Stomach (tissue), 9 donors: ENCODE data around the gene LMTK2. TPM values are rescaled to one million over a fixed set of nuclear protein-coding genes. Genes with fewer than 3 reads are reported as not detected.

Source experiments
- DNase-seq, 2 donors: peaks; one replicate each; pipeline versions ENCODE4 v3.0.0 to v3.0.0-alpha.2; 2013 to 2019
- H3K27ac ChIP-seq, 5 donors: fragments of 200-600 bp in 4 of 5; sonication (generic) in 4 of 5; one replicate each; pipeline ENCODE4 v1.5.1; 2013 to 2019; ENCODE audit warnings: mild to moderate bottlenecking in 1 of 5, moderate library complexity in 1 of 5
- H3K27me3 ChIP-seq, 3 donors: fragments of 200-600 bp; sonication (generic); one replicate each; pipeline ENCODE4 v1.5.1; 2017 to 2019; ENCODE audit warnings: mixed run types in 1 of 3
- H3K36me3 ChIP-seq, 4 donors: fragments of 200-600 bp; sonication (generic); 1 replicate in 3 of 4; 2 replicates in 1 of 4; pipeline ENCODE4 v1.5.1; 2016 to 2019
- H3K4me1 ChIP-seq, 4 donors: fragments of 200-600 bp; sonication (generic); one replicate each; pipeline ENCODE4 v1.5.1; 2016 to 2019
- H3K4me3 ChIP-seq, 4 donors: fragments of 200-600 bp; sonication (generic) in 3 of 4; one replicate each; pipeline ENCODE4 v1.5.1; 2016 to 2019; ENCODE audit warnings: mild to moderate bottlenecking in 1 of 4
- H3K9me3 ChIP-seq, 4 donors: fragments of 200-600 bp; sonication (generic); one replicate each; pipeline ENCODE4 v1.5.1; 2016 to 2019
- CTCF ChIP-seq, 7 experiments: fragments of 450-650 bp in 4 of 7; fragments of 200-600 bp in 3 of 7; sonication (generic) in 3 of 7; IDR thresholded peaks; one replicate each; pipeline ENCODE4 v1.5.1; 2016 to 2019; ENCODE audit warnings: antibody characterized with exemption in 7 of 7, control low read depth in 2 of 7, mild to moderate bottlenecking in 1 of 7
- EP300 ChIP-seq: sonication (generic); formaldehyde crosslinking; IDR thresholded peaks from one replicate; pipeline ENCODE4 v1.6.1; 2017; ENCODE audit warnings: antibody characterized with exemption
- POLR2A ChIP-seq, 4 donors: fragments of 450-650 bp; IDR thresholded peaks; one replicate each; pipeline ENCODE4 v1.6.1; 2016; ENCODE audit warnings: antibody characterized with exemption in 4 of 4, control low read depth in 2 of 4, mild to moderate bottlenecking in 1 of 4, moderate library complexity in 1 of 4
- POLR2AphosphoS5 ChIP-seq, 3 donors: sonication (generic); formaldehyde crosslinking; IDR thresholded peaks; one replicate each; pipeline ENCODE4 v1.6.1; 2016; ENCODE audit warnings: antibody characterized with exemption in 3 of 3
- WGBS, 5 donors: extraction: QIAGEN DNeasy Blood & Tissue Kit in 3 of 5; methylation state at CpG; one replicate each; pipeline versions ENCODE4 v1.1.5 to v1.1.7; 2013 to 2018; 5-methylcytosine and 5-hydroxymethylcytosine counted together
- intact Hi-C: fragments of 100-400 bp; cut with DNase I; formaldehyde crosslinking; loops from one replicate; pipeline ENCODE4 v1.15.1; 2023; ENCODE audit warnings: low total_unique reads
- polyA plus RNA-seq, 3 donors: library from polyadenylated mRNA; stranded (reverse); fragments of 200-250 nt; gene quantifications; one replicate each; pipeline ENCODE4 v1.2.3, GENCODE V29; 2013
- total RNA-seq, 5 donors: library from RNA; depleted of rRNA; stranded (reverse); fragments of >200 nt; gene quantifications; one replicate each; pipeline versions ENCODE4 v1.1.0 to v1.2.3, GENCODE V29; 2014 to 2016
- donor health status: healthy with polysubstance abuse.
- donor health status: Bipolar disorder and iron deficiency.
- donor health status: healthy.

The LMTK2 gene
- total and polyA plus RNA-seq, 8 donors: 1.4 to 42.6 (median 19.3) TPM

DNA sequence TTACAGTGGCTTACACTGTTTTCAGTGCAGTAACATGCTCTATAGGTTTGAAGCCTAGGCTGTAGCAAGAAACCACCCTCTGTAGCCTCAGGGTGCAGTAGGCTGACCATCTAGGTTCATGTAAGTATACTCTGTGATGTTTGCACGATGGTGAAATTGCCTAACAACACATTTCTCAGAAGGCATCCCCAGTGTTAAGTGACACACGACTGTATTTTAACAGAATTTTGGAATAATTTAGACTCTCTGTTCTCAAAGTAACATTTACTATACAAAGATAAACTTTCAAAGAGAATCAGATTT, 60.0 kb downstream of the LMTK2 start:
- H3K36me3 ChIP-seq: peaks cover 2 to 8% (median 5%) of the 10 kb centered on the region in 4 donors
- H3K4me3 ChIP-seq: no peak overlapping the region
- H3K9me3 ChIP-seq: no peaks in the 10 kb centered on the region
- no peak for TF ChIP-seq POLR2A (IDR thresholded peaks at IDR 0.05)
- intact Hi-C loops: loop anchor here (5.0 kb wide), 2 partner anchors 59 to 144 kb away; partner anchors contain the start of gene LMTK2
- 72 to 93% (median 79%) methylated on average over 2 of the region's 2 CpGs for WGBS, 5 donors
- DNase-seq: no peak
- H3K4me1 ChIP-seq: peaks cover 2 to 52% (median 34%) of the 10 kb centered on the region in 4 donors
- H3K27me3 ChIP-seq: no peaks in the 10 kb centered on the region
- H3K27ac ChIP-seq: no peak overlapping the region

GRCh38 chr7:98167653-98168052, 61.0 kb downstream of the LMTK2 start:
- TF ChIP-seq POLR2AphosphoS5 (IDR thresholded peaks at IDR 0.05) (no peak), EP300 (no peak), CTCF (IDR thresholded peaks at IDR 0.05) (no peak), POLR2A (IDR thresholded peaks at IDR 0.05) (no peak)
- H3K4me1 ChIP-seq: peaks cover 7 to 57% (median 41%) of the 10 kb centered on the region in 4 donors
- H3K9me3 ChIP-seq: no peaks in the 10 kb centered on the region
- H3K36me3 ChIP-seq: peaks cover 6 to 18% (median 14%) of the 10 kb centered on the region in 4 donors
- no peaks in the 10 kb centered on the region for H3K27me3 ChIP-seq
- intact Hi-C loops: loop anchor here (5.0 kb wide), 2 partner anchors 60 to 145 kb away; partner anchors contain the start of gene LMTK2
- H3K27ac ChIP-seq: no peak overlapping the region
- WGBS, 5 donors: 92 to 95% (median 94%) methylated on average over 15 of the region's 15 CpGs
- no peak for DNase-seq
- H3K4me3 ChIP-seq: no peak overlapping the region

DNA sequence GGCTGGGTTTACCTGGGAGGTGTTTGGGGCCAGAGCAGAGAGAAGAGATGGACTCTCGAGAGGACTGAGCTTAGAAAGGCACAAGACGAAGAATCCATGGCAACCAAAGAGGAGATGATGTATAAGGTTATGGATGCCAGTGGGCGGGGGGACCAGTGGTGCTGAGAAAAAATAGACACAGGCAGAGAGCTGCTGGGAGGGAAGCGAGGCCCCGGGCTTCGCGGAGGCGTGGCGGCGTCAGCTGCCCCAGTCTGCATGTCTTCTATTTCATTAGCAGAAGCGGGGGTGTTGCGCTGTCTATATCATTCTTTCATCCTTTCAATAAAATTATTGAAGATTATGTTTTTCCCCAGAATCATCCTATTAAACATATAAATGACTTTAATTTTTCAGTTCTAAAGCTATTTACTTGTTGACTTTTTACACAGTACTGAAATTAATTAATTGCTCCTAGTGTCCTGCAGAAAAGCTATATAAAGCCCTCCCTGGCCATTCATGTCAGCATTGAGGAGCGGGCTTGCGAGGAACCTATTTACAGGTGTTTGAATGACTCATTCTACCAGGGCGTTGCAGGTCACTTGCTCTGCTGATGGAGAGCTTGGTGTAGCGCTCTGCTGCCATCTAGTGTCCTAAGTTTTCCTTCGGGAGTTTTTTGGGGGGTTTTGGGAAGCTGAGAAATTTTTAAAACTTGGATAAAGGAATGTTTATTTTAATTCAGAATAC, 61.7 kb downstream of the LMTK2 start:
- no peak overlapping the region for H3K27ac ChIP-seq
- DNase-seq: peak; percentile 73 to 89
- intact Hi-C loops: loop anchor here (5.0 kb wide), 2 partner anchors 61 to 146 kb away; partner anchors contain the start of gene LMTK2

GRCh38 chr7:98168904-98169621, 62.4 kb downstream of the LMTK2 start:
- Histone ChIP-seq H3K36me3 (peaks cover 6 to 22% (median 16%) of the 10 kb centered on the region in 4 donors), H3K27me3 (no peaks in the 10 kb centered on the region), H3K27ac (peak overlapping the region; percentile 16 to 77 (median 36)), H3K4me3 (no peak overlapping the region), H3K9me3 (no peaks in the 10 kb centered on the region), H3K4me1 (peaks cover 12 to 56% (median 42%) of the 10 kb centered on the region in 4 donors)
- intact Hi-C loops: loop anchor here (5.0 kb wide), 2 partner anchors 62 to 147 kb away; partner anchors contain the start of gene LMTK2
- WGBS, 5 donors: 50 to 78% (median 55%) methylated on average over 5 of the region's 5 CpGs
- DNase-seq: no peak
- TF ChIP-seq POLR2AphosphoS5 (IDR thresholded peaks at IDR 0.05) (no peak), POLR2A (IDR thresholded peaks at IDR 0.05) (no peak), CTCF (IDR thresholded peaks at IDR 0.05) (peak in 1 of 7 experiments; percentile 31)

More for the DNA sequence above, 61.7 kb downstream of the LMTK2 start:
- TF ChIP-seq POLR2AphosphoS5 (IDR thresholded peaks at IDR 0.05) (peak in 1 of 3 donors; percentile 45), POLR2A (IDR thresholded peaks at IDR 0.05) (no peak), CTCF (IDR thresholded peaks at IDR 0.05) (peak in 5 of 7 experiments; percentile 55 to 82 (median 81)), EP300 (no peak)
- no peak overlapping the region for H3K4me3 ChIP-seq
- no peaks in the 10 kb centered on the region for H3K27me3 ChIP-seq
- WGBS, 5 donors: 60 to 65% (median 60%) methylated on average over 17 of the region's 17 CpGs
- peaks cover 6 to 22% (median 16%) of the 10 kb centered on the region in 4 donors for H3K36me3 ChIP-seq
- peaks cover 7 to 55% (median 42%) of the 10 kb centered on the region in 4 donors for H3K4me1 ChIP-seq
- H3K9me3 ChIP-seq: no peaks in the 10 kb centered on the region
